IgD-negative memory B cell (primary cell): ENCODE measurements around the gene METTL24. TPM values are rescaled to one million over a fixed set of nuclear protein-coding genes. Genes with fewer than 3 reads are reported as not detected.
A peak's percentile ranks its signal among the peaks of the same experiment; 100 is the strongest.

ENCODE experiments used
- H3K27ac Mint-ChIP-seq, 3 donors: one replicate each; pipeline ENCODE4 v1.8.0; 2020 to 2022; ENCODE audit warnings: mild to moderate bottlenecking in 3 of 3, mixed read lengths in 3 of 3, moderate library complexity in 1 of 3
- H3K27me3 Mint-ChIP-seq: one replicate; pipeline ENCODE4 v1.8.0; 2021; ENCODE audit warnings: mixed read lengths
- H3K36me3 Mint-ChIP-seq: one replicate; pipeline ENCODE4 v1.8.0; 2020; ENCODE audit warnings: mild to moderate bottlenecking, mixed read lengths
- H3K4me1 Mint-ChIP-seq, 3 donors: one replicate each; pipeline ENCODE4 v1.8.0; 2020 to 2022; ENCODE audit warnings: mixed read lengths in 3 of 3, mild to moderate bottlenecking in 1 of 3
- H3K4me3 Mint-ChIP-seq, 4 donors: one replicate each; pipeline ENCODE4 v1.8.0; 2020 to 2022; ENCODE audit warnings: mild to moderate bottlenecking in 4 of 4, mixed read lengths in 4 of 4, moderate library complexity in 3 of 4
- H3K9me3 Mint-ChIP-seq, 3 donors: one replicate each; pipeline ENCODE4 v1.8.0; 2020 to 2021; ENCODE audit warnings: mixed read lengths in 3 of 3, mild to moderate bottlenecking in 1 of 3
- polyA plus RNA-seq: library from polyadenylated mRNA; unstranded; fragments of 300-500 nt; fragmentation: Illumina TruSeq; gene quantifications from one replicate; pipeline ENCODE4 v1.2.3, GENCODE V29; 2021

Gene METTL24
- polyA plus RNA-seq, 1 donor from 2014 or later: not detected

GRCh38 chr6:110334423-110335180 lies 23.5 kb downstream of the METTL24 start:
- peaks cover 0 to 2% (median 0%) of the 10 kb centered on the region in 3 donors for H3K4me1 Mint-ChIP-seq
- H3K27me3 Mint-ChIP-seq: peaks cover 6% of the 10 kb centered on the region
- no peak overlapping the region for H3K27ac Mint-ChIP-seq
- no peak overlapping the region for H3K4me3 Mint-ChIP-seq
- peaks cover 0 to 3% (median 0%) of the 10 kb centered on the region in 3 donors for H3K9me3 Mint-ChIP-seq
- peaks cover 4% of the 10 kb centered on the region for H3K36me3 Mint-ChIP-seq

- H3K36me3 Mint-ChIP-seq: peaks cover 4% of the 10 kb centered on the region
- peaks cover 0 to 3% (median 0%) of the 10 kb centered on the region in 3 donors for H3K9me3 Mint-ChIP-seq
- H3K27ac Mint-ChIP-seq: no peak overlapping the region
- H3K4me3 Mint-ChIP-seq: no peak overlapping the region
- peaks cover 6% of the 10 kb centered on the region for H3K27me3 Mint-ChIP-seq
- H3K4me1 Mint-ChIP-seq: peaks cover 0 to 2% (median 0%) of the 10 kb centered on the region in 3 donors
Measured at GRCh38 chr6:110332281-110332680, 25.9 kb downstream of the METTL24 start.

- Mint-ChIP-seq H3K4me1 (peaks cover 0 to 2% (median 0%) of the 10 kb centered on the region in 3 donors), H3K27me3 (peaks cover 6% of the 10 kb centered on the region), H3K4me3 (no peak overlapping the region), H3K9me3 (peaks cover 0 to 2% (median 0%) of the 10 kb centered on the region in 3 donors), H3K36me3 (peaks cover 4% of the 10 kb centered on the region), H3K27ac (no peak overlapping the region)
Measured at GRCh38 chr6:110331816-110332215, 26.3 kb downstream of the METTL24 start.

GRCh38 chr6:110331390-110331789 lies 26.8 kb downstream of the METTL24 start:
- H3K4me3 Mint-ChIP-seq: no peak overlapping the region
- no peak overlapping the region for H3K27ac Mint-ChIP-seq
- peaks cover 0 to 2% (median 0%) of the 10 kb centered on the region in 3 donors for H3K4me1 Mint-ChIP-seq
- H3K36me3 Mint-ChIP-seq: peaks cover 4% of the 10 kb centered on the region
- no peaks in the 10 kb centered on the region for H3K9me3 Mint-ChIP-seq
- peaks cover 6% of the 10 kb centered on the region for H3K27me3 Mint-ChIP-seq

GRCh38 chr6:110329714-110330436 lies 28.3 kb downstream of the METTL24 start:
- peaks cover 1% of the 10 kb centered on the region for H3K36me3 Mint-ChIP-seq
- no peaks in the 10 kb centered on the region for H3K9me3 Mint-ChIP-seq
- H3K27me3 Mint-ChIP-seq: peaks cover 4% of the 10 kb centered on the region
- peaks cover 0 to 2% (median 0%) of the 10 kb centered on the region in 3 donors for H3K4me1 Mint-ChIP-seq
- no peak overlapping the region for H3K27ac Mint-ChIP-seq
- H3K4me3 Mint-ChIP-seq: no peak overlapping the region

GRCh38 chr6:110329348-110329713 lies 28.8 kb downstream of the METTL24 start:
- Mint-ChIP-seq H3K27ac (no peak overlapping the region), H3K27me3 (peaks cover 4% of the 10 kb centered on the region), H3K9me3 (no peaks in the 10 kb centered on the region), H3K4me1 (peaks cover 0 to 2% (median 0%) of the 10 kb centered on the region in 3 donors), H3K36me3 (peaks cover 1% of the 10 kb centered on the region), H3K4me3 (no peak overlapping the region)

GRCh38 chr6:110328259-110328658 lies 29.9 kb downstream of the METTL24 start:
- Mint-ChIP-seq H3K27me3 (peaks cover 2% of the 10 kb centered on the region), H3K4me3 (no peak overlapping the region), H3K36me3 (peaks cover 1% of the 10 kb centered on the region), H3K9me3 (no peaks in the 10 kb centered on the region), H3K27ac (no peak overlapping the region), H3K4me1 (peaks cover 0 to 2% (median 0%) of the 10 kb centered on the region in 3 donors)

- Mint-ChIP-seq H3K36me3 (no peaks in the 10 kb centered on the region), H3K9me3 (no peaks in the 10 kb centered on the region), H3K4me3 (no peak overlapping the region), H3K27ac (no peak overlapping the region), H3K27me3 (peaks cover 2% of the 10 kb centered on the region), H3K4me1 (no peaks in the 10 kb centered on the region)
Measured at GRCh38 chr6:110327391-110327790, 30.8 kb downstream of the METTL24 start.

GRCh38 chr6:110326609-110327008 lies 31.5 kb downstream of the METTL24 start:
- Mint-ChIP-seq H3K9me3 (no peaks in the 10 kb centered on the region), H3K4me3 (no peak overlapping the region), H3K36me3 (no peaks in the 10 kb centered on the region), H3K27me3 (peaks cover 2% of the 10 kb centered on the region), H3K27ac (no peak overlapping the region), H3K4me1 (no peaks in the 10 kb centered on the region)

- Mint-ChIP-seq H3K9me3 (no peaks in the 10 kb centered on the region), H3K4me1 (no peaks in the 10 kb centered on the region), H3K27me3 (peaks cover 2% of the 10 kb centered on the region), H3K36me3 (no peaks in the 10 kb centered on the region), H3K27ac (peak overlapping the region in 1 of 3 donors; percentile 16), H3K4me3 (no peak overlapping the region)
Measured at GRCh38 chr6:110326057-110326456, 32.1 kb downstream of the METTL24 start.

GRCh38 chr6:110325197-110325596 lies 33.0 kb downstream of the METTL24 start:
- Mint-ChIP-seq H3K36me3 (no peaks in the 10 kb centered on the region), H3K9me3 (no peaks in the 10 kb centered on the region), H3K4me3 (no peak overlapping the region), H3K4me1 (no peaks in the 10 kb centered on the region), H3K27me3 (peaks cover 4% of the 10 kb centered on the region), H3K27ac (peak overlapping the region in 1 of 3 donors; percentile 73)

GRCh38 chr6:110324548-110324947 lies 33.6 kb downstream of the METTL24 start:
- H3K27me3 Mint-ChIP-seq: peaks cover 4% of the 10 kb centered on the region
- H3K9me3 Mint-ChIP-seq: no peaks in the 10 kb centered on the region
- peak overlapping the region in 1 of 3 donors; percentile 73 for H3K27ac Mint-ChIP-seq
- H3K4me3 Mint-ChIP-seq: no peak overlapping the region
- H3K36me3 Mint-ChIP-seq: no peaks in the 10 kb centered on the region
- no peaks in the 10 kb centered on the region for H3K4me1 Mint-ChIP-seq

- Mint-ChIP-seq H3K27me3 (peaks cover 4% of the 10 kb centered on the region), H3K27ac (no peak overlapping the region), H3K36me3 (no peaks in the 10 kb centered on the region), H3K9me3 (no peaks in the 10 kb centered on the region), H3K4me1 (no peaks in the 10 kb centered on the region), H3K4me3 (no peak overlapping the region)
Measured at GRCh38 chr6:110323258-110323657, 34.9 kb downstream of the METTL24 start.

- Mint-ChIP-seq H3K9me3 (no peaks in the 10 kb centered on the region), H3K4me1 (no peaks in the 10 kb centered on the region), H3K4me3 (no peak overlapping the region), H3K27me3 (peaks cover 2% of the 10 kb centered on the region), H3K27ac (no peak overlapping the region), H3K36me3 (no peaks in the 10 kb centered on the region)
Measured at GRCh38 chr6:110322874-110323242, 35.3 kb downstream of the METTL24 start.

- peaks cover 2% of the 10 kb centered on the region for H3K27me3 Mint-ChIP-seq
- no peaks in the 10 kb centered on the region for H3K9me3 Mint-ChIP-seq
- H3K4me1 Mint-ChIP-seq: no peaks in the 10 kb centered on the region
- no peak overlapping the region for H3K4me3 Mint-ChIP-seq
- H3K36me3 Mint-ChIP-seq: no peaks in the 10 kb centered on the region
- no peak overlapping the region for H3K27ac Mint-ChIP-seq
Measured at GRCh38 chr6:110322151-110322873, 35.8 kb downstream of the METTL24 start.
